HG03060 (cell line): ENCODE results near the gene TGFBI.

Source experiments
- ATAC-seq: cut with Tn5 transposase; IDR thresholded peaks from one replicate; pipeline ENCODE4 v1.9.1; 2021; ENCODE audit warnings: low read depth, moderate number of reproducible peaks; ENCODE audit not compliant: unreplicated experiment

Gene TGFBI

DNA sequence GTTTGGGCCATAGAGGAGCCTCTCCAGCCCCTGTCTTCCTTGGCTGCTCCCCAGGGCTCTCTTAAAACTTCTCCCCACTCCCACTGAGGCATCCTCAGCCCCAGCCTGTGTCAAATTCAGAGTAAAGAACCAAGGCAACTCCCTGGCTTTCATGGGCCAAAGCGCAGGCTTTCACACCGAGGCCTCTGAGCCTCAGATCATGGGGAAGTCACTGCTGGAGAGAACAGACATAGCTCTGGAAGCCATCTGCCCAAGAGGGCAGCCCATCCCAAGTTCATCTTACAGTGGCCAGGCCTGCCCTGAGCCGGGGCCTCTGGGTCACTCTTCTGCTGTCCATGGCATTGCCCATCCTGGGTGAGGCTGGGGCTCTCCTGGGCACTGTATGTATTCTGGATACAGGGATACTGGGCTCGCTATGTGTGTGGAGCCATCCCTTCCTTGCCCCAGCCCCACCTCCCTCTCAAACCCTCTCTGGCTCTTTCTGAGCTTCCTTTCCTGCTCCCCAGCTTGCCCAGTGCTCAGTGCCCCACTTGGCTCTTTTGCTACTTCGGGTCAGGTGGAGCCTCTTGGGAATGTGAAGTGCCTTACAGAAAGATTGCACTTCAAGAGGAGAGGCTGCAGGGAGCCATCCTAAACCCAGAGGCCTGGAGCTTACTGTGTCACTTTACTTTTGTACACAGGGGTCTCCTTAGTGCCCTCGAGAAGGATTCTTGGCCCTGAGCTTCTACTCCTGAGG, 33.0 kb downstream of the TGFBI start:
- ATAC-seq = no peak

DNA sequence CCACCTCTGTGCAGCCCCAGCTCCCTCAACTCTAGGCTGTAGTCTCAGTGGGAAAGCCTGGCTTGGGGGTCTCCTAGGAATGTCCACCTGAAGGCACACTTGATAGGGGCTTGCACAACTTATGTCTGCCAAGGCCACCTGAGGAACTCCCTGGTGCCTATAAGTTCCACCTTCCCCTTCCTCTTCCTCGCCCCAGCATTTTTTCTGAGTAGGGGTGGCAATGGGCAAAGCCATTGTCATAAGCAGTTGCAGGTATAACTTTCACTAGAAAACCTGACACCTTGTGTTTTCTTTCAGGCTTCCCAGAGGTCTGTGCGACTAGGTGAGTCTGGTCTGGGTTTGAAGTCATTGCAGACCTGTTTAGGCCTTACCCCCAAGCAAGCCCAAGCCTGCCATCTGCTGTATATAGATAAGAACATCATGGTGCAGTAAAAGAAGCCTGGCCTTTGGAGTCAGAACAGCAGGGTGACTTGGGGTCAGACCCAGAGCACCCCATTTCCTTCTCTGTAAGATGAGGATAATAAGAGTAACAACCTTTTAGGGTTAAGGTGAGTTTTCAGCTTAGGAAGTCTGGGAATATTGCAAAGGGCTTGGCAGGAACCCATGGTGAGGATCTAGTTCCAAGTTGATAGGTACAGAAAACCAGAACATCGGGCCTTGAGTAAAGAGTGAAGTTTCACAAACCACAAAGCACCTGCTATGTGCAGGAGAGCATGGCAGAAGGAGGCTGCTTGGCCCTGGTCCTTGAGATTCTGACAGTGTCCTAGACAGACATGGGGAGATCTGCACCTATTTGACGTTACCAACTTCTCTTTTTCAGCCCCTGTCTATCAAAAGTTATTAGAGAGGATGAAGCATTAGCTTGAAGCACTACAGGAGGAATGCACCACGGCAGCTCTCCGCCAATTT, 33.8 kb downstream of the TGFBI start:
- ATAC-seq = peak; percentile 55

DNA sequence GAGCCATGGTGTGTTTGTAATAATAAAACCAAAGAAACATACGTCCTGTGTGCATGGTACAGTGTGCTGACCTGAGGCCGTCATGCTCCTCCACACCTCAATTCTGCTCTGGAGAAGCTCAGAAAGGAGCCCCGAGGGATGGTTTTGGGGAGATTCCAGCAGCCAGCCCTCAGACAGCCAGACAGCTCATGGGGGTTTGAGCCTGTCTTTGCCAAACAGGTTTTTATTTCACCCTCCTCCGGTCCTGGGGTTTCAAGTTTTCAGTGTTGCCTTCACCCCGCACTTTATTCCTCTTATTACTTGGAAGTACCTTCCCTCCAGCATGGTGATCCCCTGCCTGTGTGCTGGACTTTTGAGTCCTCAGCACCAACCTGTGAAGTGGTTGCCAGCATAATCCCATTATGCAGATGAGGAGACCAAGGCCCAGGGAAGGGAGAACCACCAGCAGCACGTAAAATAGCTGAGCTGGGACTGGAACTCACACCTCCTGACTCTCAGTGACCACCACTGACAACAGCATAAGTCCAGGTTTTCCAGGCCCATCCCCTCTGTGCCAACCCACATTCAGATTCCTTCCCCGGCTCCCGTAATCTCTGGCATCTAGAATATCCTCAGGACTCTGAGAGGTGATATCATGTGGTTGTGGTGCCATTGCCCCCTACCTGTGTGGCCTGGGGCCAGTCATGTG, 35.1 kb downstream of the TGFBI start:
- ATAC-seq = no peak

DNA sequence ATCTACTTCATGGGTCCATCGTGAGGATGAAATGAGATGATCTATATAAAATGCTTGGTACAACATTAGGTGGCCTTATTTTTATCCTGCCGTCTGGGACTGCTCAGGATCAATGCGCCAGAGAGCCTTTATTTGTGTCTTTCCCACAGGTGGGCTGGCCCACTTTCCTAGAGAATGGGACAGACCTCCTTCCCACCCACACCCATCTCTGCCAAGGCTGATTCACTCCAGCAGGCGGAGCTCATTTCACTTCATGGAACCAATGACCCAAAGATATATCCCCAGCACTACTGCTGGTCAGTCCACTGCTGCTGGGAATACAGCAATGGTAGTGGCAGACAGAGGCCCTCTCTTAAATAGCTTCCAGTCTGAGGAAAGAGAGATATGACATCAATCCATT, 35.7 kb downstream of the TGFBI start:
- no peak for ATAC-seq

DNA sequence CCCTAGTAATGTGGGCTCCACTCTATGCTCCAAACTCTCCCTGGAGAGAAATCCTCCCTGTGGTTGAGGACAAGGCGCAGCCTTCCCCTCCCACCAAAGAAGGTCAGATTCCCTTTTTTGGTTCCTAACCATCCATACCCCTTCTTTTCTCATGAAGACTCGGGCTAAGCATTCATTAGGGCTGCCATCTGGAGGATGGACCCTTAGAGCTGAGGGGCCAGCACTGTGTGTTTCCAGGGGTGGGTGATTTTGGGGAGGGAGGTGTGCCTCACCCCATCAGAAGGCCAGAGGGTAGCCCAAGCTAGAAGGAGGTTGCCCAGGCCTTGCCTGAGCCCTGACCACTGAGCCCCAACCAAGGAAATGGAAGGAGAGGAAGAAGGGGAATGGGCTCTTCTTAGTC, 36.8 kb downstream of the TGFBI start:
- no peak for ATAC-seq

DNA sequence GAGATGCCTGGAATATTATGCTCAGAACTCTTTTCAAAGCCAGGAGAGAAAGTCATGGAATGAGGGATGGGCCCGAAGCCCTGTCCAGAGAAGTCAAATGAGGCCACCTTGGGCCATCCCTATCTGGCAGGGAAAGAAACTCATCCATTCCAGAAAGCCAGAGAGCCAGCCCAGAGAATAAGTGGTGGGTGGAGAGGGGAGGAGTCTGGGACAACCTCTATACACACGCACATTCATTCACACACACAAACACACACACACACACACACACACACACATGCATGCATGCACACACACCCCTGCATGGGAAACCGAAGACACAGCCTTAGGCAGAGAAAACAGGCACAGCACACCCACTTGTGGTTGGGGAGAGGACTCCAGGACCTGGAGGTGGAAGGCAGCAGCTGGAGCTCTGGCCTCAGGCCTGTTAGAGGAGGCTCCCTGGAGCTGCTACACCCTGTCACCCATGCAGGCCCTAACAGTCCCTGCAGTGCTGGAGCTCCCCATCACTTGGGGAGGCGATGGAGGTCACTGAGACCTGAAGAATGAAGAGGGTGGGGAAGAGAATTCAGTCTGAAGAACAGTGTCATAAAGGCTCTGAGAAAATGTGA, 38.0 kb downstream of the TGFBI start:
- ATAC-seq = no peak

DNA sequence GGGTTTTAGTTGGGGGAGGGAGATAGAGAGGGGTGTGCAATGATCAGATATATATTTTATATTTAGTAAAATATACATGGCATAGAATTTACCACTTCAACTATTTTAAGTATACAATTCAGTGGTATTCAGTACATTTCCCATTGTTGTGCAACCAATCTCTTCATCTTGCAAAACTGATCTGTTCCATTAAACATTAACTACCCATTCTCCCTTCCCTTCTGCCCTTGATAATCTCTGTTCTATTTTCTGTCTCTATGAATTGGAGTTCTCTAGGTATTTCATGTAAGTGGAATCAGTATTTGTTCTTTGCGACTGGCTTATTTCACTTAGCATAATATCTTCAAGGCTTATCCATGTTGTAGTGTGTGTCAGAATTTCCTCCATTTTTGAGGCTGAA, 38.6 kb downstream of the TGFBI start:
- ATAC-seq = no peak

DNA sequence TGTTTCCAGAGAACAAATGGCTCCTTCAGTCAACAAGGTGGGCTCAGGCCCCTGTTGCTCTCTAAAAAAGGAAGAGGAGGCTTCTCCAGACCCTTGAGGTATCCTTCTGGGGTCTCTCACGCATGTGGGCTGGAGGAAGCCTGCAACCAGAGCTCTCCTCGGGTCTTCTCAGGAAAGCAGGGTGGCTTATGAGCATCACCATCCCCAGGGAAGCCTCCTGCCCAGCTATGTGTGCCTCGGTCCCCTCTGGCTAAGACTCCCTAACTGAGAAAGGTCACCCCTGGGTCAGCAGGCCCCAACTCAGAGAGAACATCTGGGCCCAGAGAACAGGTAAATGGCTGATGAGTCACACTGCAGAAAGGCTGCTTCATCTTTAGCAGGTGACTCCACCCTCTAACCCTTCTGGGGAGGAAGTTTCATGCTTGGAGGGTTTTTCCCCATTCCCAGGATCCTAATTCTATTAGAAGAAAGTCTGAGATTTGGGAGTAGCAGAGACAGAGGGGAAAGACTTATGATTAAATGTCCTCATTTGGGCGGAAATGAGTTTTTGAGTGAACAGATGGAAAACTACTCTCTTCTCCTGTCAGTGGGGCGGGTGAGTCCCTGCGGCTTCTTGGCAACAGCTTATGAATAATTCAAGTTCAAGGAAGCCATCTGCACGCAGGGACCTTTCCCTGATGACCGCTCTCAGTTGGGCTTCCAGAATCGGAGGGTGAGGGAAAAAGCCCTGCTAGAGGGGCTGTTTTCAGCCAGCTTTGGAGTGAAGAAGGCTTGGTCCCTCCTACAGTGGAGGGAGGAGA, 41.9 kb downstream of the TGFBI start:
- ATAC-seq = no peak

DNA sequence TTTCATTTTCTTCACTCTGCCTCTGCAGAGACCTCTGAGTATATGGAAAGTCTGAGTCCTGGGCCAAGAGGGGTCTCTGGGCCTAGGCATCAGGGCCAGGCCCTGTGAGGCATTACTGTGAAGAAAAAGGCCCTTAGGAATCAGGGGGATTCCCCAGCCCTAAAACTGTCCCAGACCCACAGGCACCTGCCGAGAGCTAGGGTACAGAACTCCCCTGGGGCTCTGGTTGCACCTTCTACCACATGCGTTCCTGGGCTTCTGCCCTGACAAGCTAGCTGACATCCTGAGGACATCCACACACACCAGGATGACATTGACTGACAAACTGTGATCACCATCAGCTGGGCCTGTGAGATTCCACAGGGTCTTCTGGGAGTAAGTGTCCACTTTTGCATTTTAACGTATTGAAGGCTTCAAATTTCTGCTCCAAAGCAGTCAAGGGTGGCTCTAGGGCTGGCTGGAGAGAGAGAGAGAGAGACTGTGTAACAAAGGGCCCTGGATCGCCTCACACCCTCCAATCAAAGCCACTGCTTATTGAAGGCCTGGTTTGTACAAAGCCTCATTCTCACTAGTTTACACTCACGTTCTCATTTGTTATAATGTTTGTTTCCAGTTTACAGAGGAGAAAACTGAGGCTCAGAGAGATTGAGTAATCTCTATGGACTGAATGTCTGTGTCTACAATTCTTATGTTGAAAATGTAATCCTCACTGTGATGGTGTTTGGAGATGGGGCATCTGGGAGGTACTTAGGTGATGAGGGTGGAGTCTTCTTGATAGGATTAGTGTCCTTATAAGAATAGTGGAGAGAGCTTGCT, 45.1 kb downstream of the TGFBI start:
- ATAC-seq = peak; percentile 80

DNA sequence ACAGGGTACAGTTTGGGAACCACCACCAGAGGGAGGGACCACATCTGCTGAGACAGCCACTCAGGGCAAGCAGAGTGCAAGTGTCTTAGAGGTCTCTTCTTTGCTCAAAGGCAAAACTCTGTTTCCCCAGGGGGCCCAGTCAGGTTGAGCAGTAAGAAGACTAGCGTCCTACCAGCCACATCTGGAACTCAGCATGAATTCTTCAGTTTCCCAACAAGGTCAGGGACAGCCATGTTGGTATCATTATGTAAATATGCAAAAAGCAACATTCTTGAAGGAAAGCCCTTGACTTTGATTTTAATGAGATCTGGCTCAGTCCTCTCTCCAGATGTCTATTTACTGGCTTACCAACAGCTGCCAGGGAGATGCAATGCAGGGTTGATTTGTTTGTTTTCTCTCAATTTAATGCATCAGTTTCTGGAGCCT, 46.7 kb downstream of the TGFBI start:
- no peak for ATAC-seq

DNA sequence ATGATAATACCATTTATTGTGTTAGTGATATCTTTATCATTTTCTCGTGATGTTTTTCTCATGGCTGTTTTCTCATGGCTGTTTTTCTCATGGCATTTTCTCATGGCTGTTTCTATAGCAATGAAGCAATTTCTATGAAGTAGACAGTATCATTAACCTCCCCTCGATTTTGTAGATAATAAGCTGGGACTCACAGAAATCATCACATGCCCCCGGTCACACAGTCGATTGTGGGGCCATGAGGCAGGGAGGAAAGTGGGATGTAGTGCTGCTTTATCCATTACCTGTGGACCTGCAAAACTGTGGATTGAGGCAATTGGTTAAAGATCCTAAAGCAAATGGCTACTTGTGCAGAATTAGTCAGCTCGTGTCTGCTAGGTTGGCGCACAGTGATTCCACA, 47.3 kb downstream of the TGFBI start:
- ATAC-seq = no peak

DNA sequence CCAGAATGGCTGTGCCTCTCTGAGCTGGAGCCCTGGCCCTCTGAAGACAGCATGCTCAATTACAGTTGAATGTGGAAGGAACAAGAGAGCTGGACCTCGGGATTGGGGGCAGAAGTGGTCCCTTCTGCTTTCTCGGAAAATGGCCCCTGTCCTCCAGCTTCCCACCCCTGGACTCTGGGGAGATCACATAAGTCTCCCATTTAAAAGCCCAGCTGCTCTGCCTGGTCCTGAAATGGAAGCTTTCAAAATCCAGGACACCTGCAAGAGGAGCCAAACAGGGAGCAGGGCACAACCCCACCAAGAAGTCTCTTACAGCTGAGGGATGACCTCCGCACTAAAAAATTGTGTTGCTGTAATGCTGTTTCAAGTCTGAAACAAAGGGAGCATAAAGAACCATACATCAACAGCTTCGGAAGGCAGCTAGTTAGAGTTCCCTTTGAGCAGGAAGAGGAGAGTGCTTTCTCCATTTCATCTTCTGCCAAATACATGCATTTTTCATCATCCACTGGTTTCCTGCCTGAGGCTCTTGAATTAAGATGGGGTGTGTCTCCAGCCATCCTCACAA, 48.2 kb downstream of the TGFBI start:
- ATAC-seq = no peak

DNA sequence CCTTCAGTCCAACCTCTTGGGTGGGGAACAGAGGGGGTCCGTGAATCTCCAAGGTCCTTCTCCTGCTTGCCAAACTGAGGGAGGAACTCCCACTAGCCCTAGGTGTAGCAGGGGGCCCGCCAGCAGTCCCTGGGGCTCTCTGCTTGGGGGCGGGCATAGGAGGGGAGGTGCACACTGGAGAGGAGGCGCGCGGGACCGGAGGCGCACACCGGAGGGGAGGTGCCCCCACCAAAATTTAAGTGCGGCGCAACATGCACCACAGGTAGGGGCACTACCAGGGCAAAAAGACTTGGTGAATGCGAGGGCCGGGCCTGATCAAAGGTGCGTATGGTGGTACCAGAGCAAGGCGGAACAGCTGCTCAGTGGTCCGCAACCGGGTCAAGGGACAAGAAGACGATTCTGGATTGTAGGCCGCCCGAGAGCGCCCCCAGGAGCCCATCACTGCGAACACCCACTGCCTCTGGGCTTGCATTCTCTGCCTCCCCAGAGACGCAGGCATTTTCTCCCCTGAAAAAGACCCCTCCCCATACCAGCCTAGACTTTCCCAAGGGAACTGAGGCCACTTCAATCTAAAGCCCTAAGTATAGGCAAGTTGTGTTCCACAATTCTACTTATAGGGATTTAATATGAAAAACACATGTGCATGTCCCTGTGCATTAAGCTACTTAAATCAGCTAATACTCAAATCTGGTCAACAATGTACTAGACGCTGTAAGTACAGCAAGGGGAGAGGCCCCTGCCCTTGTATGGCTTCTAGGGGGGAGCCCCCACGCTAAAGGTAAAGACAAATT, 50.6 kb downstream of the TGFBI start:
- no peak for ATAC-seq

DNA sequence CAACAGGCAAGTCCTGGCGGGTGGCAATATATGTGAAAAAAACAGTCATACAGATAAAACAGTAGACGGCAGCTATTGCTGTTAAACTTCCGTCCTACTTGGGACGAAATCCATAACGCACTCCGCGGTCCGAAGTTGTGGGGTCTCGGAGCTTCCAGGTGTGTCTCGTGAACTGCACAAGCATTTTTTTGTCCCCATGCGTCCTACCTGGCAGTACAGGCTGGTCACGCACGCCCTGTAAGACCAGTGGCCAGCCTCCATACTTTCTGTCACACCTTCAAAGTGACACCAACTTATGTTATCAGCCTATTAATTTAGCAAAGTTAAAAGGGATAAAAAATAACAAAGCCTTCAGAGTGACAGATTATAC, 51.3 kb downstream of the TGFBI start:
- ATAC-seq = no peak

DNA sequence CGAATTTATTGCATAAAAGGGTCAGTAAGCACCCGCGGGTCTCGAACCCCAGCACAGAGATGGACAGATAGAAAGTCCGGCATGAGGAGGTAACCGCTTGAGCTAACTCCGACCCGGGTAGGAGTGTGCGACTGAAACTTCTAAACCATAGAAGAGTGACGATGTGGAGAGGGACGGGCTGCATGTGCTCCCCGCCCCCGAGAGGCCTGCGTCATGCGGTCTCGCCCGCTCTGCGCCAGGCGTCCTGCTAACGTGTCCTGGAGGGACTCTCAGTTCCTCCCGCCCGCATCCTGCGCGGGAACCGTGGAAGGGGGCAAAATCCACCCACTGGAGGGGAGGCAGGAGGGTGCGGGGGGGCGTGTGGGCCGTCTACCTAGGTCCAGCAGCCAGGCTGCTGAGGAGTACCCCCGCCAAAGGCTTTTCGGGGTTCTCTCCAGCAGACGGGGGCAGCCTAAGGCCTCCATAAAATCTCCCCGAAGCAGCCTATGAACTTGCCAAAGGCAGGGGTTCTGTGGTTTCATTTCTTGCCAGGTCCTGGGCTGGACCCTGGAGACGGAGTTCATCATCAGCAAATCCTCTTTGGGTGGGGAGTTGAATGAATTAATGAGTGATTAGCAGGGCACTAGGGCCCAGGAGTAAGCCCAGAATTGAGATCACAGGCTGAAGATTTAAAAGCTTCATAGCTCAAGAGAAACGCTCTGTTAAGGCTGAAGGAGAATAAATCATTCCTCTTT, 51.9 kb downstream of the TGFBI start:
- peak; percentile 82 for ATAC-seq

DNA sequence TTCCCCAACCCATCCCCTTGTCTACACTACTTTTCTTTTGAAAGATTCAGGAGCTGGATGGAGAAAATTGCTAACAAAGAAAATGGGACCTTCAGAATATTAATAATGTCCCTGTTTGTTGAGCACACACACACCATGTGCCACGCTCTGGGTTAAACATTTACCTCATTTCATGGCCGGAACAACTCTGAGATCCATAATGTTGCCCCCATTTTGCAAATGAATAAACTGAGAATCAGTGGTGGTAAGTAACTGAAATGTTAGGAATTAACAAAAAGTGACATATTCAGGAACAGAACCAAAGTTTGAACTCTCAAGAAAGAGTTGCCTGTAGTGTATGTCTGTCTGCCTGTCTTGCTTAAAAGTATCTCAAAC, 52.4 kb downstream of the TGFBI start:
- ATAC-seq = no peak

DNA sequence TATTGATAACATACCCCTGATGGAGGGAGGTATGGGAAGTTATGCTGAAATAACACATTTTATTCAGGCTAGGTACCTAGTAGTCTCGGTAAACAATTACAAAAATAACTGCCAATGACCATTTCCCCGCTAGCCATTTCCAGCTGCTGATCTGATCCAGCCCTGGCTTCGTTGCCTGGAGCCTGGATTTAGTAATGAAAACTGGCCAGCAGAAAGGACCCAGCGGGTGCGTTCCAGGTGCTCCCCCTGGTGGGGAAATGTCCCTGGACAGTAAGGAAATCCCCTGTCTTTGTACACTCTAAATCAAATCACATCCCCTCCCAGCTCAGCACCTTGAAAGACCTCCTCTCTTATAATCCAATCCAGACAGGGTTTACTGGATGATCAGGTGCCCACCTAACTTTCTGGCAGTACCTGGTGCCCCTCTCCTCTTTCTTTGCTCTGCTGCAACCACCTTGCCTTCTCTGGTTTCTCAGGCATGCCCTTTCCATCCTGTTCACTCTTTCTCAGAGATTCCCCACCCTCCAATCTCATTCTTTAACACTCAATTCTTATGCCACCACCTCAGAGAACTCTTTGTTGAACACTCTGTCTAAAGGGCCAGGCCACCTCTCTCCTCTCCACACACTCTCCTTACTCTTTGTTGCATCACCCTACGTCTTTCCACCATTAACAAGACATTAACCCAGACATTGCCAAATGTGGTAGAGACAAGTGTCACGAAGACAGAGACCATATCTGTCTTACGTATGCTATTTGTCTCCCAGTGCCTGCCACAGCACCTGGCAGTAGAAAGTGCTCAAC, 53.8 kb downstream of the TGFBI start:
- ATAC-seq = no peak
